ENCODE results near the gene C13orf42.
A peak's percentile ranks its signal among the peaks of the same experiment; 100 is the strongest.

Gene C13orf42

DNA sequence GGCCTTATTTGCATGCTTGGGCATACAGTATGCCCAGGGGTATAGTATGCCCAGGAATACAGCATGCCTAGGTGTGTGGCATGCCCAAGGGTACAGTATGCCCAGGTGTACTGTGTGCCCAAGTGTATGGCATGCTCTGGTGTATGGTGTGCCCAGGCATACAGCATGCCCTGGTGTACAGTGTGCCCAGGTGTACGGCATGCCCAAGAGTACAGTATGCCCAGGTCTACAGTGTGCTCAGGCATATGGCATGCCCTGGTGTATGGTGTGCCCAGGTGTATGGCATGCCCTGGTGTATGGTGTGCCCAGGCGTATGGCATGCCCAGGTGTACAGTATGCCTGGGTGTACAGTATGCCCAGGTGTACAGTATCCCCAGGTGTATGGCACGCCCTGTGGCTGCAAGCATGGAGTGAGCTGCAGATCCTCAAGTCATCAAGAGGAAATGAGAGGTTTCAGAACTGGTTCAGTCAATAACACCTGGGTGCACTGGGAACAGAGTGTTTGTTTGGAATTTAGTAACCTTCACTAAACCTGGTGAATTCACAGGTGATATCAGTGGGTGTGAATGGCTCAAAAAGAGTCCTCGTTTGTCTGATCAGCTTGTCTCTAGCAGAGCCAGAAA lies 7.8 kb upstream of the C13orf42 start:
- no peak for DNase-seq

DNA sequence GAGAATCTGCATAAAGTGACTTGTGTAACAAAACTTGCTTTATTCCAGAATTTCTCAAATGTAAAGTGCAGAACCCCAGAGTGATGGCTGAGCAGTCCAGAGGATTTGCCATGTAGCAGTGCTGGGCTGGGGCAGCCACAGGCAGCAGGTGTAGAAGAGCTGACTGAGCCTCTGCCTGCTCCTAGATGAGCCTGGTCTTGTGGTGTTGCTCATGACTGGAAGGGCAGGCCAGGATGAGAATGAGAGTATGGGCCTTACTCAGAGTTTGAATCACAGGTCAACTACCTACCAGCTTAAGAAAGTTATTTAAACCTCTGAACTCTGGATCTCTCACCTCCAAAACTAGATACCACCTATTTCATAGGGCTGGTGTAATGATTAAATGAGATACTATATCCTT lies 2.9 kb upstream of the C13orf42 start:
- no peak for DNase-seq

DNA sequence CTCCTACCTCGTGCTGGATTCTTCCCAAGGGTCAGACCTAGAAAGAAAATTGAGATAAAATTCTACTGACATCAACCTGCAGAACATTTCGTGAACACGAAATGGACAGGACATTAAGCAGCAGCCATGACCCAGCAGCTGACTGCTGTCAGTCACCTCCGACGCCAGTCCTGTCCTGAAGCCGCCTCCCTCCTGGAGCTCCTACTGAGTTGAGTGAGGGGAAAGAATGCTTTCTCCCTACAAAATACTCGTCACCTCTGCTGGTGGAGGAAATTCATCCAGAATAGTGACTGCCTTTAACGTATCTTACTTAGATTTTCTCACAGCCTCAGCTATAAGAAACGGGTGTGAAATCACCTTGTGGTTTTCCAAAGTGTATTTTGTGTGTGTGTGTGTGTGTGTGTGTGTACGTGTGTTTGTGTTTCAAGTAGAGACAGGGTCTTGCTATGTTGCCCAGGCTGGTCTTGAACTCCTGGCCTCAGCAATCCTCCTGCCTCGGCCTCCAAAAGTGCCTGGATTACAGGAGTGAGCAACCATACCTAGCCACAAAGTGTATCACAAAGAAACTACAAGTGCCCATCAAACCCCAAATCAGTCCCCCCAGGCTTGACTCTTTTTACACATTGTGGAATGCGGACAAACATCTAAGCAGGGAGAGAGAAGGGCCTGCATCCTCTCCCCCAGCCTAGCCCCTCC lies 2.3 kb upstream of the C13orf42 start:
- DNase-seq = no peak

DNA sequence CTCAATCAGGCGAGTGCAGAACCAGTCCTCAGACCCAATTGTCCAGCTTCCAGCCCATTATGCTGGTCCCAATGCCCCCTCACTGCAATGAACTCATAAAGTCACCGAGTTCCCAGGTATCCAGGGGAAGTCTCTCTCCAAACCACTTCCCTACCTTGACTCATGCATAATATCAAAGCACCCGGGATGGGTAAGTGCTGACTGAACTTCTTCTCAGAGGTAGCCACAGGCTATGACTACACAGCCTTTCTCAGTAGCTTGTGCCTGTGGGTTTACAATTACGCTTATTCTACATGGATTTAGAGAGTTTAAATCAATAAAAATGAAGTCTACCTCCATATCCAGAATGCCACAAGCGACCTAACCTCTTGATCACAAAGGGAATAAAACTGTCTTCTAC lies 1.7 kb upstream of the C13orf42 start:
- no peak for DNase-seq

DNA sequence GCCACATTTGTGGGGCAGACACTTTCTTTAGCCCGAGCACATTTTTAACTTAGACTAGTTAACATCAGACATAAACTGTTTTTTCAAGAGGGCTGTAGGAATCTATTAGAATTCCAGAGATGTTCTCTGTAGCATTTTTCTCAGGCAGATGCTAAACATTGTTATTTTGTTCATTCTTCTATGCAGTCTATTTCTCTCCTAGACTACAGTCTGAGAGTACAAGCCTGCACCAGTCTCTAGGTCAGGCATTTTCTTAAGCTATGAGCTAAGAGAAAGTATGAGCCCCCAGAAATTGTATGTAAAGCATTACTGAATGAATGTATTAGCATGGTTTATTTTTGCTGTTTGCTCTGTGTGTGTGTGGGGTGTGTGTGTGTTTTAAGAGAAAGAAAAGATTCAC lies 923 bp upstream of the C13orf42 start:
- no peak for DNase-seq

DNA sequence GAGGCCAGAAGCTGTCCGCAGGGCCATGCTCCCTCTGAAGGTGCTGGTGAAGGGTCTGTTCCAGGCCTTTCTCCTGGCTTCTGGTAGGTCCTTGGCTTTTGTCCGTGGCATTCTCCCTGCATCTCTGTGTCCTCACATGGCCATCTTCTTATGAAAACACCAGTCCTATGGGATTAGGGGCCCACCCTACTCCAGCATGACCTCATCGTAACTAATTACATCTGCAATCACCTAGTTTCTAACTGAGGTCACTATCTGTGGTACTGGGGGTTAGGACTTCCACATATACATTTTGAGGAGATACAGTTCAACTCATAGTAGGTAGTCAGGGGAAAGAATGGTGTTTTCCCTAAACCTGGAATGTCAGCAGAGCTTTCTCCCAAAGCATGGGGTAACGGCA lies 3.1 kb downstream of the C13orf42 start:
- DNase-seq = no peak

DNA sequence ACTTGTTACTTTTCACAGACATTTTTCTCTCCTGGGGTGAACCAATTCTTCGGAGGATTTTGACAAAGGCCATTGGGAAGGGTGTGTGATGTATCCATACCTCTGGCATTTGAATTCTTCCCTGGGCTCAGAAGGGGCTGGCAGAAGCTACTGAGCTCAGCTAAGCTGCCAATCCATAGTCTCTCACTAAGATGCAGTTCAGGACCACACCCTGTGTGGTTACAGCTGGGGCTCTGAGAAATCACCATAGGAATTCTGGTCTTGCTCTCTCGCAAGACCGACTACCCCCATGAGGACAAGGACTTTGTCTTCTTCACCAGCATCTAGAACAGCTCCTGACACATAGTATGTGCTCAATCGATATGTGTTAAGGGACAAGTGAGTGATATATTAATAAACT lies 6.0 kb downstream of the C13orf42 start:
- DNase-seq = no peak

DNA sequence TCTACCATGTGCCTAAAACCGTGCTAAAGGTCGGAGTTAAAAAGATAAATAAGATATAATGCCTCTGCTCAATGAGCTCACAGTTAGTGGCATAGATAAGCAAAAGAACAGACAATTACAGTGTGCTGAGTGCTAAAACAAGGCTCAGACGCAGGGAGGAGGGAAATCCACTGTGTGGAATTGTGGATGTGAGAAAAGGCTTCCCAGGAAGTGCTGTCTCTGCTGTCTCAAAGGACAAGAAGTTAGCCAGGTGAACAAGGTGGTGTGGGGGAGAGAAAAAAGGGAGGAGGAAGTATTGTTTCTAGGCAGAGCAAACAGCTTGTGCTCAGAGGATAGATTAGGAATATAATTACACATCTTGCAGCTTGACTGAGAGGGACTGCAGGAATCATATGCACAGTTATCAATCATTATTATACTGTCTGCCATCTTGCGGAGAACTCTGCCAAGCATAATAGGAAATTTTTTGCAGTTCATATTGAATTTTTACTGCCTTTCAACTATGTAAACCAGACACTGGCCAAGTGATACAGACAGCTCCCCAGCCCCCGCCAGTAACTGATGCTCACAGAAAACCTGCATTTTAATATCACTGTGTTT lies 9.3 kb downstream of the C13orf42 start:
- peak; percentile 36 for DNase-seq

DNA sequence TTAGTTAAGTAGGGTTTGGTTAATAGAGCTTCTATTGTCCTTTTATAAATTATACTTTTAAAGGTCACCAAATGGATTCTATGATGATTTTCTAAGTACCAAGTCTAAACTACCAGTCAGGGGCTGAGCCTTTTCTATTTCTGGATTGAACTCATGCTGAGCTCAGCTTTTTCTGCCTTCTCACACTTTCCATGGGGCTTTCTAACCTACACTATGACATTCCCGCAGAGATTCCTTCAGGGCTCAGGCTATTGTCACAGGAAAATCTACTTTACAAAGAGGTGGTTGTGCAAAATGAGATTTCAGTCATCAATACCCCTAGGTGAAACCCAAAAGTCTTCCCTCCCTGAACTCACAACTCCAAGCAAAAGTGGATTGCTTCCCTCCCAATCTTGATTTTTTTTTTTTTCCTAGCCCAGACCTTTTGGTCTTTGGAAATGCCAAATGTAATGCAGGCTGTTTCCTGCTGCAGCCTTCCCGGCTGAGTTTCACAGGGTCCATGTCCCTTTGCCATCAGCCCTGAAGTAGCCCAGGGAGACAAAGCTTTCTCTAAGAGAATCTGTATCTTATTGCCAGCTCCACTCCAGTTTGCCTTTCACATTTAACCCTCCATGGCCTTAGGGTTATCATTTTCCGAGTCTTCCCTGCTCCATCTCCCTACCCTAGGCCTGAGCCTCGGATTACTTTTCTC lies 13.6 kb downstream of the C13orf42 start:
- DNase-seq = no peak

DNA sequence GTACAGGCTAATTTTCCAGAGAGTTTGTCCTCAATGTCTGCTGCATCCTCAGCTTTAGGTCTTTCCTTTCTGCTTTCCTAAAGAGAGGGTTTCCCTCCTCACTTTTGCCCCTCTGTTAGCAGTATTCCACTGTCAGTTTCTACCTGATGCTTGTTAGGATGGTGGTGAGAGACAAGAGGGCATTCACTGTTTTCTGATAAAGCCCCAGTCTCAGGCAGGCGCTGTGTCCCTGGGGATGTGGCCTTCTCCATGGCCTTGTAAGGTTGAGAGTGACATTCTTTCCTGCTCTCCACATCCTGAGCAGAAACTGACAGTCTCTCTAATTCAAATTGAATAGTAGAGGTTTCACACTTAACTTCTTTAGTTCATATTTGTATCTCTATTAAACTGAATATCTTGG lies 14.9 kb downstream of the C13orf42 start:
- no peak for DNase-seq

DNA sequence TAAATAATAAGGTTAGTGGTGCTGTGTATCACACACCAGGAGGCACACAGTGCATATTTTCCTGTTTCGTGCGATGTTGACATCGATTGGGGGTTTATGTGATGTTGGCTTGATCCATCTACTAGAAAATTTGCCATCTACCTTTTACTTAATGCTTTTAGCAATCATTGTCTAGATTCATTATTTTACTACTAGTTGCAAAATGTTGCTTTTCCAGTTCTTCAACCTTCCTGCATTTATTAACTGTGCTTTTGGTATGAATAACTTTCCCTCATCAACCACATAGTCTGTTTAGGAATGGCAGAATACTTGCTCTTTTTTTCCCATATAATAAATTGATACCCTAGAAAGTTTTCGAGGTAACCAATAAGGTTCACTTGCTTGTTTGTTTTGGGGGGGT lies 17.5 kb downstream of the C13orf42 start:
- no peak for DNase-seq

DNA sequence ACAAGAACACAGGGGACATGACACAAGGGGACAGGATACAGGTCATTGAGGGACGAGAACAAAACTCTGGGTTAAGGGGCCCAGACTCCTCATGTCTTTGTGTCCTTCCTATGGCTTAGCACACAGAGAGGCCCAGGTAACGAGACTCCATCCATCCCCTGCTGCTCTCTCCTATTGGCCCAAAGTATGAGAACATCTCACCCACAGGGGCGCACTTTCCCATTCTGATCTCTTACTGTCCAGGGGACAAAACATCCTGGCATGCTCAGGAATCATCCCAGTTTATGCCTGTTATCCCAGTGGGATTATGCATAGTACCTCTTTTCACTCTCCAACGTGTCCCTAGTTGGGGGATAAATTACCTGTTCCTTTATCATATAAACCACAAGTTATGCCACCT lies 19.2 kb downstream of the C13orf42 start:
- DNase-seq = no peak

DNA sequence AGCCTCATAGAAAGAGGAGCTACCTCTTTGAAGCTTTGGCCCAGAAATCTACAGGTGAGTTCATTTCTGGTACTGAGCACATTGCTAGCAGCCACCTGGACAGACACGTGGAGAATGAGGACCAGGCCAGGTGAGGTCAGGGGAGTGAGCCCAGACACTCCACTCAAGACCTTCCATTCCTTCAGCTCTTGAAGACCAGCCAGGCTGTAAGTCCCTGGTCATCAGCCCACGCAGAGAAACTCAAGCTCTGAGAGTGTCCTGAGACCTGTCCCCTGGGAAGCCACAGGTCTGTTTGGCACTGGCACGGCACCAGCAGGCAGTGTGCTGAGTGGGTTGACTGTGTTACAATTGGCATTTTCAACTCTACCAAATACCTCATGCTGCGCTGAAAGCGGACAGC lies 27.4 kb downstream of the C13orf42 start:
- no peak for DNase-seq

DNA sequence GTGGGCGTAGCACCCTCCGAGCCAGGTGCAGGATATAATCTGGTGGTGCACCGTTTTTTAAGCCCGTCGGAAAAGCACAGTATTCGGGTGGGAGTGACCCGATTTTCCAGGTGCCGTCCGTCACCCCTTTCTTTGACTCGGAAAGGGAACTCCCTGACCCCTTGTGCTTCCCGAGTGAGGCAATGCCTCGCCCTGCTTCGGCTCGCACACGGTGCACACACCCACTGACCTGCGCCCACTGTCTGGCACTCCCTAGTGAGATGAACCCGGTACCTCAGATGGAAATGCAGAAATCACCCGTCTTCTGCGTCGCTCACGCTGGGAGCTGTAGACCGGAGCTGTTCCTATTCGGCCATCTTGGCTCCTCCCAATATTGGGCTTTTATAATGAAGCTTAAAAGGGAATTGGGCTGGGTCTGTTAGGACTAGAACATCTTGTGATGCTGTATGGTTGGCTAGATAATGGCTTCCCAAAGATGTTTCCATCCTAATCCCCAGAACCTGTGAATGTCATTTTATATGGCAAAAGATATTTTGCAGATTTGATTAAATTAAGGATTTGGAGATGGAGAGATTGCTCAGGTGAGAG lies 30.5 kb downstream of the C13orf42 start:
- peak; percentile 16 for DNase-seq

DNA sequence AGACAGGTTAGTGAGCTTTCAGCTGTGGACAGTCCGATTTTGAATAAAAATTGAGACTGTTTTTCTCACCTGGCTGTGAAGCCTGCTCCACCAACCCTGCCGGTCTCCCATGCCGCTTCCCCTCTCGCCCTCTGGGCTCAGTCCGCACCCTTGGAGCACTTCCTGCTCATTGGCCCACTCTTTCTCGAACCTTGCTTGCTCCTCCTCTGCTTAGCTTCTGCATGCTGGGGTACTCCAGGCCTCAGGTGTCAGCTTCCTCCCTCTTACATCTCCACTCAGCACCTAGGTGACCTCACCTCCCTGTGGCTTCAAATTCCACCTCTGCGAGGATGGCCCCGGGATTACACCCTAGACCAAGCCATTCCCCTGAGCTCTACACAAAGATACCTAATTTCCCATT lies 39.6 kb downstream of the C13orf42 start:
- DNase-seq = no peak

DNA sequence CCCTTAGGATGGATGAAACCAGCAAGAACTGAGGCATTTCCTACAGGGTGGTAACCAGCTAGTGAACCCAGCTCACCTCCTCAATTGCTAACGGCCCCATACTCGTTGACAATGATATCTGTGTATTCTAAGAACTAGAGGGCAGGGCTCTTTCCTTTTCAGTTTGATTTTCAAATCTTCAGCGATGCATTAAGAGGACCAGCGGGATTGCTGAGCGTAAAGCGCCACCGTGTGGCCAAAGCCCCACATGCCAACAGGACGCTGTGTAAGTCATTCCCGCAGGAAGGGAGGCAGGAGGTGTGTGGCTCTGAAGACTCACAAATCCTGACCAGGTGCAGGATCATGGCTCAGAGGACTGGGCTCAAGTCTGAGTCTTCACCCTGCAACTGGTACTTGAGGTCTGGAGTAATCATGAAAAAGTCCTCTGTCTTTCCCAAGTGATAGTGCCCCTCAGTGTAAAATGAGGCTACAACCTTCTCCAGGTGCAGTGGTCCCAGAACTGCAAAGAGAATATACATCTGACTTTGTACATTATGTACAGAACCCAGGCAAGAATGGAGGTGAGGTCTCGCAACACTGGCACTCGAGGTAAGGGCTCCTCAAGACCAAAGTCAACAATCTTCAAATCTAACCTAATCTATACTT lies 40.9 kb downstream of the C13orf42 start:
- peak; percentile 75 for DNase-seq

DNA sequence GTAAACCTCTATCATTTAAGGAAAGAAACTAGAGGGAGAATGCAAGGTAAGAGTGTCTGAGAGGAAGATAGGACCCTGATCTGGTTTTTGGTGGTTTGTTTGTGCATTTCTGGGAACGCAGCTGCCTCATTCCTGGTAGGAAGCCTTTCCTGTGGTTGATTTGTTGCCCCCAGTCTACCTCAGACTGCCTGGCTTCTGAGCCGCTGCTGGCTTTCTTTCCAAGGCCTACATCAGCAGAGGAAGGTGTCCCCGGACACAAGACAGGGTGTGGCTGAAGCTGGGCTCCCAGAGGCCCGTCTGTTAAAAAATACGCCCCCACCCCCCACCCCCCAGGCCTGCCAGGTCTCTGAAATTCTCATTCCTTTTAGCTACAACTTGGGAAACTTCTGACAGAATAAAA lies 42.6 kb downstream of the C13orf42 start:
- DNase-seq = no peak

DNA sequence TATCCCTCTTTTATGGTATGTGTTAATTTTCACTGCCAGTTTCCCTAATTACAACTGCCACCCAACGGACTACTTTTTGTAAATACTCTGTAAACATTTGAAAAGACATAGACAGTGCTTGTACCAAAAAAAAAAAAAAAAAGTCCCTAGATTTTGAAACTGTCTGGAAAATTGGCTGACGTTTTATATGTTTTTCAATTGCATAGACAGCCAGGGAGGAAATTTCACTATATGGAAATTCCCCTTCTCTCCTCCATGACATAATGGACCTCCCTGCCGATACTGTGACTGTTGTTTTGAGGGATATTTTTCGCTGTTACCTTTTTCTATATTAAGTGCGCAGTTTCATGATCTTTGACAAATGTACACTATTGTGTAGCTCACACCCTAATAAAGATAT lies 43.4 kb downstream of the C13orf42 start:
- no peak for DNase-seq

DNA sequence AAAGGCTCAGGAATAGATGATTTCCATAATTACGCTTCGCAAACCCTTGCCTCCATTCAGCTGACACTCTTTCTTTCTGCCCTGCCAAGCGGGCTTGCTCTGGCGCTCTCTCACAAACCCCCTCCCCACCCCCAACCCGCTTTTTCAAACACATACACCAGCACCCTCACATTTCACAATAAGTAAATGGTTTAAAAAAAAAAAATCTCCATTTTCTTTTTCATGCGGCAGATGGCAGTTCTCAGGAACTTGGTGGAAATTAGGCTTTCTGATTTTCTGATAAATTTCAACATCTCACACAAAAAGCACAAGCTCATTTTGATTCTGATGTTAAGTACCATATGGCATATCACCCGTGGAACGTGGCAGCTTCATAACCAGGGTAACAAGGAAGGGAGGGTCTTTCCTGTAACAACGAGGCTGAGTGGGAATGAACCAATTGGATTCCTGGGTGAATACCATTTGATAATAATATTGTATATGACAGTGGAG lies 43.8 kb downstream of the C13orf42 start:
- DNase-seq = peak; percentile 7

DNA sequence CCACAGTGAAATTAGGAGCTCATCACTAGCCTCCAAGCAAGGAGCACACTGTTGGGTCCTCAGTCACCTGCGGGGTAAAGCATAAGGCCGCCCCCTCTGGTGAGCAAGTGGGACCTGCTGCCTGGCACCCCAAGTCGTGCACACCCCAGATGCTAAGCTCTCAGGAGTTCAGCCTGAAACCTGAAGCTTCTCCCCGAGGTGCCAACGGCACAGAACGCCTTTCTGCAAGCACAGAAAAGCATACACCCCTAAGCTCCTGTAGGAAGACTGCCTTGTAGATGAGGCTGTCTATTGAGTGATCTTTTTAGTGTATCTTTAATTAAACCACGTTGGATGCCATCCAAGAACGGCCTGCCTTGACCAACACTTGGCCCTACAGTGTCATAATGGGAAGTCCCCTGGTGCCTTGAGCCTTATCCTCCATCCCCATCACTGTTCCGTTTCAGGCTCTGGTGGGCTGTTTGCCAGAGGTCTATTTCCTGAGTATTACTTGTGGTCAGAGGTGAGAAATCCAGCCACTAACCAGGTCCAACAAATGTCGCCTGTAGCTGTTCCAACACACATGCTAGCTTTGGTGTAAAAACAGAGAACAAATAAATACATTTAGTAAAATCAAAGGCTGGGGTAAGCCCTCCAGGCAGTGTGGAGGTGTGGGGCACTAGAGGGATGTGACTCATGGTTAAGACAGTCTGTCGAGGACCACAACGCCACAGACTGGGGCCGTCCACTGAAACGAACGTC lies 44.8 kb downstream of the C13orf42 start:
- DNase-seq = no peak

DNA sequence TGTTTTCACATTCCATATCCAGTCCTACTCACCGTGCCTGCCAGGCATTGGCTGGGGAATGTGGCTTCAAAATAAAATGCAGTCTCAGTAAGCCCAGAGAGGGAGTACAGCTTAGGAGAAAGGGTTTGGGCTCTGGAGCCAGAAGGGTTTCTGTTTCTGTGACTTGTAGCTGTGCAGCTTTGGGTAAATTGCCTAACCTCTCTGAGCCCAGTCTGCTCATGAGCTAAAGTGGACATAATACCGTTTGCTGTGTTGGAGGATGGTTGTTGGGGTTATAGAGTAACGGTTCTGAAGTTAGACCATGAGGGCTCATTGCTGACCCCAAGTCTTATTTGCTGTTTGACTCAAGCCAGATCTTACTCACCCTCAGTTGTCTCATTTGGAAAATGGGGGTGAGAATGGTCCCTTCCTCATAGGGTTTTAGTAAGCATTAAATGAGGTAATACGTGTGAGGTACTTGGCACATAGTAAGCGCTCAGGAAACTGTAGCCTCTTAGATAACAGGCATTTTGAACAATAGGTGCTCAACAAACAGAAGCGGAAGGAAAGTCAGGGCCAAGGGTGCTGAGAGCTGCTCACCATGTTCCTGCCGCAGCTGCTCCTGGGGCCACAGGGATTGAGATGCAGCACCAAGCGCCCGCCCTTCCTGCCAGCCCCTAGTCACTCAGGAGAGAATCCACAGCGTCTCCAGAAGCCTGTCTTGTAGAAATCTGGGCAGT lies 45.5 kb downstream of the C13orf42 start:
- no peak for DNase-seq

DNA sequence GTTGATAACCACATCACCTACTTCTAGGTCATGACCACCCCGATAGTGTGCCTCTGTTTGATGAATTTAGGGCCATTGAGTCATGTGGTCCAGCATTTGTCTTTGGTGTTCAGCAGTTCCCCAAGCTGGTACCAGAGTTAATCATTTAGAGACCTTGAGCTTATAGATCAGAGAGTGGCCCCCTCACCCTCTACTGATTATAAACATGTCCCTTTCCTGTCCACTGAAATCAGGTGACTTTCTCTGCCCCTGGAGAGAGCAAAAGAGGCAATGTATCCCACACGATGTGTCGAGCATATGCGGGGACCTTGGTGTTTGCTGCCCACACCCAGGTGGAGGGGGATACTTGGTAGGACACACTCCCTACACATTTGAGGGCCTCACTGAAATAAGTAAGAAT lies 46.3 kb downstream of the C13orf42 start:
- DNase-seq = no peak

Measured in NCI-H146 (cell line).